Measurements from ENCODE around the gene COL17A1.

COL17A1 gene

DNA sequence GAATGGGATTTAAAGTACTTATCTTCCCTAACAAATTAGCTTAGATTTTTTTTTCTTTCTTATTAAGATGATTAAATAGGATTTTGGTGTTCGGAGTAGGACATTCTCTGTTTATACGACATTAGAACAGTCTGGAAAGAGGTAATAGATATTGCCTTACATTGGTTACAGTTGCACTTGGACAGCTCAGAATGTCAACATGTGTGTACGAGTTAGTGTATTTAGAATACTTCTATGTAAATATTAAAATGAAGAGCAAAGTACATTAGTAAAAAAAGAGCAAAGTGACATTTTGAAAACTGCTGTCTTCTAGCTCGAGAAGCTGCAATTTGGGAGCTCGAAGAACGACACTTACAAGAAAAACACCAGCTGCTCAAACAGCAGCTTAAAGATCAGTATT is 67.2 kb downstream of the COL17A1 start:
- no peaks in the 10 kb centered on the region for H3K79me2 ChIP-seq (ENCODE audit: insufficient read depth, low read depth)
- H4K20me1 ChIP-seq (ENCODE audit: insufficient read depth) = 0 out of 2 replicates have a peak, but pooled peaks cover 4% of the 10 kb centered on the region
- H3K27me3 ChIP-seq (ENCODE audit: insufficient read depth, low read depth) = no peaks in the 10 kb centered on the region
- TF ChIP-seq, protein P1, sequence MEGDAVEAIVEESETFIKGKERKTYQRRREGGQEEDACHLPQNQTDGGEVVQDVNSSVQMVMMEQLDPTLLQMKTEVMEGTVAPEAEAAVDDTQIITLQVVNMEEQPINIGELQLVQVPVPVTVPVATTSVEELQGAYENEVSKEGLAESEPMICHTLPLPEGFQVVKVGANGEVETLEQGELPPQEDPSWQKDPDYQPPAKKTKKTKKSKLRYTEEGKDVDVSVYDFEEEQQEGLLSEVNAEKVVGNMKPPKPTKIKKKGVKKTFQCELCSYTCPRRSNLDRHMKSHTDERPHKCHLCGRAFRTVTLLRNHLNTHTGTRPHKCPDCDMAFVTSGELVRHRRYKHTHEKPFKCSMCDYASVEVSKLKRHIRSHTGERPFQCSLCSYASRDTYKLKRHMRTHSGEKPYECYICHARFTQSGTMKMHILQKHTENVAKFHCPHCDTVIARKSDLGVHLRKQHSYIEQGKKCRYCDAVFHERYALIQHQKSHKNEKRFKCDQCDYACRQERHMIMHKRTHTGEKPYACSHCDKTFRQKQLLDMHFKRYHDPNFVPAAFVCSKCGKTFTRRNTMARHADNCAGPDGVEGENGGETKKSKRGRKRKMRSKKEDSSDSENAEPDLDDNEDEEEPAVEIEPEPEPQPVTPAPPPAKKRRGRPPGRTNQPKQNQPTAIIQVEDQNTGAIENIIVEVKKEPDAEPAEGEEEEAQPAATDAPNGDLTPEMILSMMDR (conservative IDR thresholded peaks at IDR 0.05; ENCODE audit: low read depth, low read length) = no peak
- no peak overlapping the region for H3K9ac ChIP-seq
- no peak overlapping the region for H2AFZ ChIP-seq (ENCODE audit: low read depth)
- H3K4me2 ChIP-seq = no peak overlapping the region
- no peak overlapping the region for H3K4me3 ChIP-seq (IDR thresholded peaks at IDR 0.05; ENCODE audit: insufficient read depth, low read depth, low read length)
- H3K27ac ChIP-seq = no peak overlapping the region
- H3K4me1 ChIP-seq (ENCODE audit: low read depth, poor library complexity, severe bottlenecking) = no peaks in the 10 kb centered on the region
- no peaks in the 10 kb centered on the region for H3K36me3 ChIP-seq (ENCODE audit: insufficient read depth)

DNA sequence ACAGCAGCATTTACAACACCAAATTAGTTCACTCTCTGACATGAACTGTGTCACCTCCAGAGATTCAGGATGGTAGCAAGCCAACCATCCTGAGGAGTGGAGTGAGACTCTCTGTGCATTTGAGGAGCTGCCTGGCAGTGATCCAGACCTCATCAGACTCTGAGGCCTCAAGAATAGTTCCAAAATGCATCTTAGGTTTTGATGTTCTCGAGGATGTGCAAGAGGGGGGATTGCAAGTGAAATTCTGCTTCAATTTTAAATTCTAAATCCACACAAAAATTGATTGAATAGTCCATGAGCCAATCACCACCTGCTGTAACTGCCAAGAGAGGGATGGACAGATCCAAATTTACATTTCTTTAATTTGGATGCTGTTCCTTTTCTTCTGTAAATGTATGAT is 69.0 kb downstream of the COL17A1 start:
- Histone ChIP-seq H4K20me1 (ENCODE audit: insufficient read depth) (0 out of 2 replicates have a peak, but pooled peaks cover 4% of the 10 kb centered on the region), H3K4me2 (no peak overlapping the region), H3K27ac (no peak overlapping the region), H3K4me1 (ENCODE audit: low read depth, poor library complexity, severe bottlenecking) (no peaks in the 10 kb centered on the region), H2AFZ (ENCODE audit: low read depth) (no peak overlapping the region), H3K9ac (no peak overlapping the region), H3K79me2 (ENCODE audit: insufficient read depth, low read depth) (no peaks in the 10 kb centered on the region), H3K27me3 (ENCODE audit: insufficient read depth, low read depth) (no peaks in the 10 kb centered on the region), H3K36me3 (ENCODE audit: insufficient read depth) (no peaks in the 10 kb centered on the region), H3K4me3 (IDR thresholded peaks at IDR 0.05; ENCODE audit: insufficient read depth, low read depth, low read length) (no peak overlapping the region)
- TF ChIP-seq, protein P1 (conservative IDR thresholded peaks at IDR 0.05; ENCODE audit: low read depth, low read length) = no peak

DNA sequence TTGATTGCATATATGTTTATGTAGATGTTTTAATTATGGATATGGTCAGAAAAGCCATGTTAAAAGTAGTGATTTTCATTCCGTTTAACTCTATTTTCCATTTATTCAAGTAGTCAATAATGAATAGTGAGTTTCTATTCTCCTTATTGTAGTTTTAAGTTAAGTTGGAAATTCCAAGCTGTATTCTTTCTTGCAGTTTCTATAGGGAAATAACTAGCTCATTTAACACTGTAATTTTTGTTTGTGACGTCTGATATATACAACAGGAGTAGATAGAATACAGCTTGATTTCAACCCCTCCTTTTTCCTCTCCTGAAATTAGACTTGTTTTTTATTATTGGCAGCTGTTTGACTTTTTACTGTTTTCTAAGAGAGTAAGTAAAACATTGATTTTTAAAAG is 71.5 kb downstream of the COL17A1 start:
- Histone ChIP-seq H3K36me3 (ENCODE audit: insufficient read depth) (no peaks in the 10 kb centered on the region), H3K27me3 (ENCODE audit: insufficient read depth, low read depth) (no peaks in the 10 kb centered on the region), H4K20me1 (ENCODE audit: insufficient read depth) (0 out of 2 replicates have a peak, but pooled peaks cover 4% of the 10 kb centered on the region), H3K4me3 (IDR thresholded peaks at IDR 0.05; ENCODE audit: insufficient read depth, low read depth, low read length) (no peak overlapping the region), H3K79me2 (ENCODE audit: insufficient read depth, low read depth) (no peaks in the 10 kb centered on the region), H3K9ac (no peak overlapping the region), H2AFZ (ENCODE audit: low read depth) (no peak overlapping the region), H3K4me1 (ENCODE audit: low read depth, poor library complexity, severe bottlenecking) (no peaks in the 10 kb centered on the region), H3K4me2 (no peak overlapping the region), H3K27ac (no peak overlapping the region)
- TF ChIP-seq, protein P1 (conservative IDR thresholded peaks at IDR 0.05; ENCODE audit: low read depth, low read length) = no peak

DNA sequence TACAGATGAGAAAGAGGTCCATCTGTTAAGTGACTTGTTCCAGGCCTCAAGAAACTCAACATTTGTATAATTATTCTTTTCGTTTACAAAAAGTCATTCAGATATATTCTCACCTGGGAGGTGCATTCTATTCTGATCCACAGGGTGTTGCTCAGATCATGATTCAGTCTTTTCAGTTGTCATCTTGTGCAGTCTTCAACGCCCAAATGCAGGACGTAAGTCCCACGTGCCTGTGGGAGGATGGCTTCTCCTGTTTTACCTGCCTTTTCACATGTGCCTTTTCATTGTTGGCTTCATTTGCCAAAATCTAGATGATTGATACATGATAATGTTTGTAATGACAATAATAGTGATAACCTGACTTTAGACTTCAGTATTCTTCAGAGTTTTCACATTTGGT is 72.2 kb downstream of the COL17A1 start:
- no peak overlapping the region for H3K4me2 ChIP-seq
- no peaks in the 10 kb centered on the region for H3K36me3 ChIP-seq (ENCODE audit: insufficient read depth)
- TF ChIP-seq, protein P1 (conservative IDR thresholded peaks at IDR 0.05; ENCODE audit: low read depth, low read length) = no peak

More for the DNA sequence above, 72.2 kb downstream of the COL17A1 start:
- Histone ChIP-seq H3K79me2 (ENCODE audit: insufficient read depth, low read depth) (no peaks in the 10 kb centered on the region), H2AFZ (ENCODE audit: low read depth) (no peak overlapping the region), H3K4me3 (IDR thresholded peaks at IDR 0.05; ENCODE audit: insufficient read depth, low read depth, low read length) (no peak overlapping the region), H3K4me1 (ENCODE audit: low read depth, poor library complexity, severe bottlenecking) (no peaks in the 10 kb centered on the region), H3K9ac (no peak overlapping the region), H3K27me3 (ENCODE audit: insufficient read depth, low read depth) (no peaks in the 10 kb centered on the region), H4K20me1 (ENCODE audit: insufficient read depth) (0 out of 2 replicates have a peak, but pooled peaks cover 4% of the 10 kb centered on the region), H3K27ac (no peak overlapping the region)

All from KMS-11 (cell line).